Activated CD4-positive, CD25-positive, alpha-beta regulatory T cell treated with anti-CD3 and anti-CD28 coated beads, Interleukin-2, amount 50 U/mL, for 24 hours (primary cell): Measurements from ENCODE around the gene HDAC7.
A peak's percentile ranks its signal among the peaks of the same experiment; 100 is the strongest.
"Not testable (repeated sequence)": the region's sequence is repeated elsewhere in the genome, so short reads cannot be mapped to it uniquely, and the experiment has no call there.

Experiments
- ATAC-seq, 2 donors: fragments of 150-1000 bp; cut with Tn5 transposase; one replicate each; pipeline ENCODE4 v1.10.0; 2021; ENCODE audit warnings: mild to moderate bottlenecking in 1 of 2, moderate library complexity in 1 of 2

Gene HDAC7

DNA sequence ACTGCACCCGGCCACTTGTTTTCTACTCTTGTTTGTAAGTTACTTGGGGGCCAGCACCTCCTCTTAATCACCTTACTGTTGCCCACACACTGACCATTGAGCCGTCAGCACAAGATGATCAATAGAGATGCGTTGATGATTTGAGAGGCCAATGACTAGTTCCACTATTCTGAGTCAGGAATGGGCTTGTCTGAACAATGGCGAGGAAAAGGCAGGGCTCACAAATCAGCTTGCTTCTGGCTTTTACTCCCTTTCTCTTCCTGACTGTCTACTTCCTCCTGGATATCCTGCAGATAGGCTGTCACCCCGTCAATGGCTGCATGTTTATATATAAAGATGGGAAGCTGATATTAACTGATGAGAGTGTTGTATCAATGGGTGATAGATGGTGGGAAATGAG lies 29.1 kb upstream of the HDAC7 start:
- no peak for ATAC-seq

GRCh38 chr12:47846294-47846996 lies 26.7 kb upstream of the HDAC7 start:
- ATAC-seq: no peak

DNA sequence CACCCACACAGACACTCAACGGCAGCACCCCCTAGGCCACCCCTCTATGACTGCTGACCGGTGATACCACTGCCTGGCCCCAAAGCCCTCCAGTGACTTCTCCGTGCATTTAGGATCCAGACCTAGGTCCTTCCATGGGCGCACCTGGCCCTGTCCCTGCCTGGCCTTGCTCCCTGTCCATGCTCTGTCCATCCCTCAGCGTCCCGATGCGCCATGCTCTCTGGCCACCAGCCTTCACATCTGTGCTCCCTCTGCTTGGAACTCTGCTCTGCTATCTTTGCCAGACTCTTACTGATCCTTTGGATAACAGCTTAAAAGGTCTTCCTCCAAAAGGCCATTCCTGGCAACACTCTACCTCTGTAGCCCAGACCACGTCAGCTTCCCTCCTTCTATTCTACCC lies 25.4 kb upstream of the HDAC7 start:
- ATAC-seq: no peak

GRCh38 chr12:47844264-47845019 lies 24.7 kb upstream of the HDAC7 start:
- no peak for ATAC-seq

GRCh38 chr12:47843226-47843980 lies 23.7 kb upstream of the HDAC7 start:
- no peak for ATAC-seq

DNA sequence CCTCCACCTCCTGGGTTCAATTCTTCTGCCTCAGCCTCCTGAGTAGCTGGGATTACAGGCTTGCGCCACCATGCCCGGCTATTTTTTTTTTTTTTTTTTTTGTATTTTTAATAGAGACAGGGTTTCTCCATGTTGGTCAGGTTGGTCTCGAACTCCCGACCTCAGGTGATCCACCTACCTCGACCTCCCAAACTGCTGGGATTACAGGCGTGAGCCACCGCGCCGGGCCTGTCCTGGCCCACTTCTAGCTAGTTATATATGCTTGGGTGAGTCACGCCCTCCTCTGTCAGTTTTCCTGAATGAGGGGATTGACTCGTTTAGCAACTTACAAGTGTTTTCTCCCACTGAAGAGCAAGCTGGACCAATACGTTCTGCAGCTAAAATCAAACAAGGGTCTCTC lies 22.8 kb upstream of the HDAC7 start:
- not testable (repeated sequence) for ATAC-seq

GRCh38 chr12:47841910-47842309 lies 22.2 kb upstream of the HDAC7 start:
- no peak for ATAC-seq

DNA sequence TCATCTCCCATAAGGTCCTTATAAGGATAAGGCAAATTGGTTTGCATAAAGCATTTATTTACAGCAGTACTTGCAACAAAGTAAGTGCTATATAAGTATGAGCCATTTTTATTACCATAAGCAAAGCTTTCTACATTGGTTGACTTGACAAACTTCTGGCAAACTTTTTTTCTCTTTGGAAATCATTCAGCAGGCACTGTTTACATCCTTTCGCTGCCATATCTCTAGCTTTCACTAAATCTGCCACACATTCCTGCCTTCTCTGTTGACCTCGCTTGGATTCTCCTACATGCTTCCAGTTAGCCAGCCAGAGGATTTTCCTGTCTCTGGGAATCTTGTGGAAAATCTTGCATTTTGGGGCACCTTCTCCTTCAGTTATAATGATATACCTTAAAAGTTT lies 21.8 kb upstream of the HDAC7 start:
- ATAC-seq: no peak

DNA sequence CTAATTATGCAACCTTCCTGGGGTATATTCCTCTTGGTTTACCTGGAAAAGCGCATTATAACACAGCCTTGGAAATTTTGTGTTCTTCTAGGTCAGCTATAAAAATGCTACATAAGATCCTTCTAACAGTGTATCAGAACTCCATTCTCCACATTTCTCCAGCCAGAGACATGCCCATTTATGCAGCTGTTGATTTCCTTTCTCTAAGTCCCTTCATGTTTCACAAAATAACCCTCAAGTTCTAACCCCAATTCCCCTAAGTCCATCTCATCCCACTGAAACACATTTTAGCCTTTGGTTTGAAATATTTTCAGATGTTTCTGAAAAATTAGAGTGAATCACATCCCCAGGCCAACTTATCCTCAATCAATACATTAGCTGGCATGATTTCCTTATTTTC lies 20.9 kb upstream of the HDAC7 start:
- no peak for ATAC-seq

DNA sequence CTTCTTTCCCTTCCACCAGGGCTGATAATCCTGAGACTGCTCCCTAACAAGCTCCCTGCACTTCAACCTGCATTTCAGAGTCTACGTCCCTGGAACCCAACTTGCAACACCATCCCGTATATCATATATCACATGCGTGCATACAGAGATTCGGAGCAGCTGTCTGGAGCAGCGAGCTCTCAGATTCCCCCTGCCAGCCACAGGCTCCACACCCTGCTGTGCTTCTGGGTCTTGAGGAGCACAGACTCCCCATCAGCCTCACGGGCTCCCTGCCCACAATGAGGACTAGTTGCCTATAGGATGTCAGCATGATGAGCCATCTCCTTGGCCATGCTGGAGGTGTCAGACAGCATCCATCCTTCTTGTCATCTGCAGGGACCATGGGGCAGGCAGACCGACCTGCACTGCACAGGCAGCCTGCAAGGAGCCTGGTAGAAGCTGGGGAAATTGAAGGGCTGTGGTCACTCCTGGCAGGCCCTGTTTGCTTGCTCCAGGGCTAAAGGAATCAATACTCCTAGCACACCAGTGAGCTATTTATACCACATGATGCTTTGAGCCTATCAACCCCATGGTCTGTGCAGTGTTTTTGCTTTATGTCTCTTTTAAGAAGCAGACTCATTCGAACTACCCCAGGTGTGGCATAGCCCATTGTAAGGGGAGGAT lies 19.6 kb upstream of the HDAC7 start:
- no peak for ATAC-seq

- peak in 1 of 2 donors; percentile 7 for ATAC-seq
These were observed 18.7 kb upstream of the HDAC7 start for GRCh38 chr12:47838286-47838931.

DNA sequence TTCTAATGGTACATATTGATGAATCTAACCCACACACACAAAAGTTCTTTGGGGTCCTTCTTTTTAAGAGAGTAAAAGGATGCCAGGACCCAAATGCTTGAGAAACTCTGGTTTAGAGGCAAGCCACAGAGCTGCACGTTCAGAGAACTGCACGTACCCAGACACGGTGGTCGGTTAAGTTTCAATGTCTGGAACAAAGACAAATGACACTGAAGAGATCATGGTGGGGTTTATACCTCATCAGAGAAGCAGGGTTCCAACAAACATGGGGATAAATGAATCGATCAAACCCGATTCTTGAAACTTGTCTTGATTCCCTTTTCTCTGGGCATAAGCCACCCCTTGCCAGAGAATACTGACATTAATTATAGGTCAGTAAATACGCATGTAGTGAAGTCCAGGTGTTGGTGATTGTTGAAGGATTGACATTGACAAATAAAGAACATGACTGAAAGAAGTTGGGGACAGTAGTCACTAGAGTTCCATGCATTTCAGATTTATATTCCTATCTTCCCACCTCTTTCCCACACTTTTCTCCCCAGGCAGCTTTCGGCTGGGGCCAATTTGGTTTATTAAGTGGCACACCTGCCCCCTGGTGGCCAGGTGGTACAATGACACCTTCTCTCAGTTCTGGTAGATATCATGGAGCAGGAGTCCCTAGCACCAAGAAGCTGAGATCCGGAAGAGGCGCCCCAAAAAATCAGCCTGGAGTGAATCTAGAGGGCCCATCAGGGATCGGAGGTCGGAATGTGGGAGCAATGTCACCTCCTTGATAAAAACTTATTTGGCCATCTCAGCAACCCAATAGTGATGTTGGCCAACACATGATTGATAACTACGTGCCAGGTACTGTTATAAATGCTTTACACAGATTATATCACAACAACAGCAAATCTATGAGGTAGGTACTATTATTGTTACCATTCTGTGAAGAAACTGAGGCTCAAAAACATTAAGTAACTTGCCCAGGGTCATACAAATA lies 17.8 kb upstream of the HDAC7 start:
- no peak for ATAC-seq

GRCh38 chr12:47835831-47836155 lies 16.1 kb upstream of the HDAC7 start:
- no peak for ATAC-seq

DNA sequence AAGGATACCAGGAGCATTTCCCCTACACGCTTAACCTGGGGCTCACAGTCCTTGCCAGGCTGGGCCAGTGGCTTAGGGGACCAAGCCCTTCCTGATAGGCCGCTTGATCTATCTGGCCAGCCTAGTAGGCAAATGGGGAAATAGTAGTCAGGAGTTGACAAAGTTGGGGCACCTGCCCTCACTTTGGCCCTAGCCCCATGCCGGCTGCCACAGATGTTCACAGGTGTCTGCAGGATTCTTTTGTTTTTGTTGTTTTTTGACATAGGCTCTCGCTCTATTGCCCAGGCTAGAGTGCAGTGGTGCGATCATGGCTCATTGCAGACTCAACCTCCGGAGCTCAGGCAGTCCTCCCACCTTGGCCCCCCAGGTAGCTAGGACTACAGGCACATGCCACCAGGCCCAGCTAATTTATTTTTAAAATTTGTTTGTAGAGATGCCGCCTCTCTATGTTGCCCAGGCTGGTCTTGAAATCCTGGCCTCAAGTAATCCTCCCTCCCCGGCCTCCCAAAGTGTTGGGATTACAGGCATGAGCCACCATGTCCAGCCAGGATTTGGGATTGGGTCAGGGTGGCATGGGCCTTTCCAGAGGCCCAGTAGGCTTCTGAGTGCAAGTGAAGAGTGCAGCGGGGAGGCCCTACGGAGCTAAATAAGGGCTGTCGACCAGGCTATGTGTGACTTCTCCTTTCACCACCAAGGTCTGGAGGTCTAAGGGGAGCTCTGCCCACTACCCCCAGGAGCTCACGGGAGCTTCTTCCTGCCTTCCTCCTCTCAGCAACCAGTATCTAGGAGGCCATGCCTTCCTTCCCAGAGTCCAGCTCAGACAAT lies 15.5 kb upstream of the HDAC7 start:
- ATAC-seq: no peak

- no peak for ATAC-seq
These were observed 14.6 kb upstream of the HDAC7 start for GRCh38 chr12:47834199-47834903.

GRCh38 chr12:47833591-47834012 lies 13.9 kb upstream of the HDAC7 start:
- ATAC-seq: no peak

- peak; percentile 79 to 80 for ATAC-seq
These were observed 12.7 kb upstream of the HDAC7 start for GRCh38 chr12:47832263-47832933.

GRCh38 chr12:47829584-47829983 lies 9.9 kb upstream of the HDAC7 start:
- no peak for ATAC-seq

- no peak for ATAC-seq
These were observed 9.3 kb upstream of the HDAC7 start for GRCh38 chr12:47828976-47829482.
